Glutamatergic neuron (in vitro differentiated cells): ENCODE measurements around the gene GGA2. TPM values are rescaled to one million over a fixed set of nuclear protein-coding genes. Genes with fewer than 3 reads are reported as not detected.
"Not testable (repeated sequence)": the region's sequence is repeated elsewhere in the genome, so short reads cannot be mapped to it uniquely, and the experiment has no call there.

ENCODE experiments used
- DNase-seq: peaks from one replicate; pipeline ENCODE4 v3.0.0; 2022
- H3K27ac Mint-ChIP-seq: one replicate; pipeline ENCODE4 v1.8.0; 2020; ENCODE audit warnings: mild to moderate bottlenecking, mixed read lengths, inconsistent platforms; ENCODE audit not compliant: unreplicated experiment
- H3K27me3 Mint-ChIP-seq: one replicate; pipeline ENCODE4 v1.8.0; 2020; ENCODE audit warnings: mild to moderate bottlenecking, moderate library complexity, mixed read lengths, inconsistent platforms; ENCODE audit not compliant: unreplicated experiment
- H3K36me3 Mint-ChIP-seq: one replicate; pipeline ENCODE4 v1.8.0; 2020; ENCODE audit warnings: mild to moderate bottlenecking, mixed read lengths, inconsistent platforms; ENCODE audit not compliant: unreplicated experiment
- H3K4me1 Mint-ChIP-seq: one replicate; pipeline ENCODE4 v1.8.0; 2020; ENCODE audit warnings: mild to moderate bottlenecking, low read depth, mixed read lengths, inconsistent platforms; ENCODE audit not compliant: unreplicated experiment
- H3K4me3 Mint-ChIP-seq: one replicate; pipeline ENCODE4 v1.8.0; 2020; ENCODE audit warnings: mild to moderate bottlenecking, mixed read lengths, inconsistent platforms; ENCODE audit not compliant: unreplicated experiment
- H3K9me3 Mint-ChIP-seq: one replicate; pipeline ENCODE4 v1.8.0; 2020; ENCODE audit warnings: mild to moderate bottlenecking, moderate library complexity, mixed read lengths, inconsistent platforms; ENCODE audit not compliant: unreplicated experiment
- total RNA-seq: library from RNA; stranded (reverse); fragmentation: NEBNext Ultra II Directional; extraction: Animal tissue kit (Norgen Biotek cat#: 25700); gene quantifications from one replicate; pipeline ENCODE4 v1.2.1, GENCODE V29; 2021; ENCODE audit not compliant: unreplicated experiment
- TF ChIP-seq, protein P1 (sequence below): fragments of 200-600 bp; sonication (generic); IDR thresholded peaks from one replicate; pipeline ENCODE4 v1.5.0; 2021; ENCODE audit not compliant: partially characterized antibody, unreplicated experiment

Gene GGA2
- total RNA-seq, 1 donor from 2014 or later = 51.6 TPM

GRCh38 chr16:23512168-23512695 is 1.9 kb upstream of the GGA2 start:
- TF ChIP-seq, protein P1, sequence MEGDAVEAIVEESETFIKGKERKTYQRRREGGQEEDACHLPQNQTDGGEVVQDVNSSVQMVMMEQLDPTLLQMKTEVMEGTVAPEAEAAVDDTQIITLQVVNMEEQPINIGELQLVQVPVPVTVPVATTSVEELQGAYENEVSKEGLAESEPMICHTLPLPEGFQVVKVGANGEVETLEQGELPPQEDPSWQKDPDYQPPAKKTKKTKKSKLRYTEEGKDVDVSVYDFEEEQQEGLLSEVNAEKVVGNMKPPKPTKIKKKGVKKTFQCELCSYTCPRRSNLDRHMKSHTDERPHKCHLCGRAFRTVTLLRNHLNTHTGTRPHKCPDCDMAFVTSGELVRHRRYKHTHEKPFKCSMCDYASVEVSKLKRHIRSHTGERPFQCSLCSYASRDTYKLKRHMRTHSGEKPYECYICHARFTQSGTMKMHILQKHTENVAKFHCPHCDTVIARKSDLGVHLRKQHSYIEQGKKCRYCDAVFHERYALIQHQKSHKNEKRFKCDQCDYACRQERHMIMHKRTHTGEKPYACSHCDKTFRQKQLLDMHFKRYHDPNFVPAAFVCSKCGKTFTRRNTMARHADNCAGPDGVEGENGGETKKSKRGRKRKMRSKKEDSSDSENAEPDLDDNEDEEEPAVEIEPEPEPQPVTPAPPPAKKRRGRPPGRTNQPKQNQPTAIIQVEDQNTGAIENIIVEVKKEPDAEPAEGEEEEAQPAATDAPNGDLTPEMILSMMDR = no peak
- DNase-seq = no peak
- H3K27me3 Mint-ChIP-seq = peaks cover 13% of the 10 kb centered on the region
- H3K4me3 Mint-ChIP-seq = no peak overlapping the region
- H3K27ac Mint-ChIP-seq = no peak overlapping the region
- no peaks in the 10 kb centered on the region for H3K36me3 Mint-ChIP-seq
- peaks cover 9% of the 10 kb centered on the region for H3K4me1 Mint-ChIP-seq
- H3K9me3 Mint-ChIP-seq = peaks cover 13% of the 10 kb centered on the region

DNA sequence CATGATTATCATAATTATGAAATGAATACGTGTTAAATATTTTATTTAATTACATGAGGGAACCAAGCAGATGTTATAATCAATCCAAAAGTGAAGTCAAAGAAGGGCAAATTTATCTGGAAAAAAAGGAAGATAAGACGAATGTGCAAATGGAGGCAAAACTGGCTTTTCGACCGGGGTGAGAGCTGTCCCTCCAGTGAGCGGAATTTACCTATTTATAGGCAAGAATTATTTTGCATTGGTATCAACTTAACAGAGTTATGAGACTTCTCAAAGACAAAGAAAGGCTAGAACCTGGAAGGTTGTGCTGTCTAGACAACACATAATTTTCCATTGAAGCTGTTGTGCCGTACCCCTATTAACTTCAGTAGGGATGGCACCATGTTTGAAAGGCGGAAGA is 1.4 kb upstream of the GGA2 start:
- H3K4me3 Mint-ChIP-seq = no peak overlapping the region
- H3K27me3 Mint-ChIP-seq = peaks cover 15% of the 10 kb centered on the region
- TF ChIP-seq, protein P1 = no peak
- DNase-seq = no peak
- peaks cover 12% of the 10 kb centered on the region for H3K4me1 Mint-ChIP-seq
- H3K27ac Mint-ChIP-seq = no peak overlapping the region
- H3K36me3 Mint-ChIP-seq = no peaks in the 10 kb centered on the region
- peaks cover 13% of the 10 kb centered on the region for H3K9me3 Mint-ChIP-seq

DNA sequence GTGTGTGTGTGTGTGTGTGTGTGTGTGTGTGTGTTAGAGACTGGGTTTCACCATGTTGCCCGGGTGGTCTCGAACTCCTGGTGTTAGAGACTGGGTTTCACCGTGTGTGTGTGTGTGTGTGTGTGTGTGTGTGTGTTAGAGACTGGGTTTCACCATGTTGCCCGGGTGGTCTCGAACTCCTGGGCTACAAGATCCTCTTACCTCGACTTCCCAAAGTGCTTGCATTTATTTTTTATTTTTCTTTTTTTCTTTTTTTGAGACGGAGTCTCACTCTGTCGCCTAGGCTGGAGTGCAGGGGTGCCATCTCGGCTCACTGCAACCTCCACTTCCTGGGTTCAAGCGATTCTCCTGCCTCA is 599 bp upstream of the GGA2 start:
- H3K27ac Mint-ChIP-seq = peak overlapping the region; percentile 48
- peaks cover 15% of the 10 kb centered on the region for H3K27me3 Mint-ChIP-seq
- H3K4me3 Mint-ChIP-seq = peak overlapping the region; percentile 86
- H3K36me3 Mint-ChIP-seq, DNase-seq: not testable (repeated sequence)
- H3K4me1 Mint-ChIP-seq = peaks cover 19% of the 10 kb centered on the region
- peaks cover 13% of the 10 kb centered on the region for H3K9me3 Mint-ChIP-seq

DNA sequence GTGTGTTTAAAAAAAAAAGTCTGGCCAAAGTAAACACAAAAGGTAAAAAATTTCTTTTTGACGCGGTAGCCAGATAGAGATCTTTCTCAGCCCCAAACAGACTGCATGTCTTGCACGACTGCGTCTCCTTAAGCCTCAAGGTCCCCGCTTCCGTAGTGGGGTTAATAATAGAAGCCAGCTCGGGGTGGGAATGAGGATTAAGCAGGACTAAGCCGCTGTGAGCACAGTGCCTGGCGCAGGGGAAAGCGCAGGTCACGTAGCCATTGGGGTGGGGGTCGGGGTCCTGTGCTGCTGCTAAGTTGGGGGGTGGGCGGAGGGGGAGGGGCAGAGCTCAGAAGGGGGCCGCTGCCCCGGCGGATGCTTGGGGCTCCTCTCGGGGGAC is 521 bp downstream of the GGA2 start:
- Mint-ChIP-seq H3K9me3 (peaks cover 13% of the 10 kb centered on the region), H3K27ac (peak overlapping the region; percentile 72), H3K4me3 (peak overlapping the region; percentile 100), H3K4me1 (peaks cover 25% of the 10 kb centered on the region), H3K27me3 (peaks cover 17% of the 10 kb centered on the region), H3K36me3 (no peaks in the 10 kb centered on the region)
- DNase-seq = no peak
- TF ChIP-seq, protein P1 = no peak

DNA sequence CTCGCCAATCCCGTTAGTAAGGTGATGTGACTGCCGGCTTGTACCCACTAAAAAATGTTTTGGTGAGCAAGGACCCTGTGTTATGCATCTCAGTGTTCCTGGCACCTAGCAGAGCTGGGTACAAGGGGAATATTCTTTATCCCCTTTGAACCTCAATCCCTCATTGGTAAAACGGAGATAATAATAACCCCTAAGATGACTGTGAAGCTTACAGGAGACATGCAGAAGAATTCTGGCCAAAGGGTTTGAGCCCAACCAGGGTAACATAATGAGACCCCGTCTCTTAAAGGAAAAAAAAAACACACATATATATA is 896 bp downstream of the GGA2 start:
- no peak for DNase-seq
- peaks cover 13% of the 10 kb centered on the region for H3K9me3 Mint-ChIP-seq
- H3K36me3 Mint-ChIP-seq = no peaks in the 10 kb centered on the region
- TF ChIP-seq, protein P1 = no peak
- peak overlapping the region; percentile 100 for H3K4me3 Mint-ChIP-seq
- H3K27me3 Mint-ChIP-seq = peaks cover 17% of the 10 kb centered on the region
- peak overlapping the region; percentile 79 for H3K27ac Mint-ChIP-seq
- H3K4me1 Mint-ChIP-seq = peaks cover 28% of the 10 kb centered on the region
